OCI-LY3 (cell line): ENCODE measurements around the gene SLC13A2.
A peak's percentile ranks its signal among the peaks of the same experiment; 100 is the strongest.
"Not testable (repeated sequence)": the region's sequence is repeated elsewhere in the genome, so short reads cannot be mapped to it uniquely, and the experiment has no call there.

ENCODE experiments used
- H2AFZ ChIP-seq: fragments of 200-600, 300-600 bp; shearing (Covaris generic); 2 replicates; pipeline ENCODE4 v1.6.0; 2014; ENCODE audit warnings: antibody characterized with exemption, low read depth, low read length
- H3K27ac ChIP-seq: fragments of 200-600, 300-600 bp; sonication (generic); 2 replicates; pipeline ENCODE4 v1.5.1; 2014; ENCODE audit warnings: mild to moderate bottlenecking, low read length, moderate library complexity, mixed read lengths
- H3K27me3 ChIP-seq: fragments of 200-600, 300-600 bp; sonication (generic); 2 replicates; pipeline ENCODE4 v1.6.1; 2014; ENCODE audit warnings: low read depth, low read length, mixed read lengths
- H3K36me3 ChIP-seq: fragments of 200-600, 300-600 bp; sonication (generic); replicated peaks from 2 replicates; pipeline ENCODE3; 2014; ENCODE audit warnings: low read depth, low read length, mixed read lengths
- H3K4me1 ChIP-seq: fragments of 300-600, 200-600 bp; sonication (generic); 2 replicates; pipeline ENCODE4 v1.6.1; 2014; ENCODE audit warnings: low read length, mixed read lengths
- H3K4me2 ChIP-seq: fragments of 200-600, 300-600 bp; sonication (generic); 2 replicates; pipeline ENCODE4 v1.6.1; 2014; ENCODE audit warnings: low read length, mixed read lengths
- H3K4me3 ChIP-seq: fragments of 300-600, 200-600 bp; sonication (generic); 2 replicates; pipeline ENCODE4 v1.5.1; 2014; ENCODE audit warnings: antibody characterized with exemption, mild to moderate bottlenecking, low read length, moderate library complexity
- H3K79me2 ChIP-seq: fragments of 300-600, 200-600 bp; shearing (Covaris generic); 2 replicates; pipeline ENCODE4 v1.6.1; 2014; ENCODE audit warnings: mild to moderate bottlenecking, low read length, mixed read lengths
- H3K9ac ChIP-seq: fragments of 300-600, 200-600 bp; shearing (Covaris generic); 2 replicates; pipeline ENCODE4 v1.6.0; 2014; ENCODE audit warnings: mild to moderate bottlenecking, low read length, moderate library complexity
- H3K9me3 ChIP-seq: fragments of 200-600, 300-600 bp; shearing (Covaris generic); 2 replicates; pipeline ENCODE4 v1.6.1; 2014; ENCODE audit warnings: low read length, mixed read lengths; ENCODE audit not compliant: insufficient read depth
- H4K20me1 ChIP-seq: fragments of 200-600, 300-600 bp; sonication (generic); 2 replicates; pipeline ENCODE4 v1.6.1; 2016; ENCODE audit warnings: low read length, mixed read lengths; ENCODE audit not compliant: insufficient read depth
- CTCF ChIP-seq: fragments of 200-600, 300-600 bp; sonication (generic); IDR thresholded peaks from 2 replicates; pipeline ENCODE4 v1.5.1; 2014; ENCODE audit warnings: antibody characterized with exemption, low read length, low read depth
- EZH2phosphoT487 ChIP-seq: fragments of 200-600 bp; shearing (Covaris generic); IDR thresholded peaks from 2 replicates; pipeline ENCODE4 v1.6.1; 2018; ENCODE audit warnings: antibody characterized with exemption, mixed run types, low read depth

Gene SLC13A2

GRCh38 chr17:28473542-28473941, at the start of gene SLC13A2:
SLC13A2 (plus strand) TSS chr17:28473644; CDS start chr17:28473713, 69 bp downstream.
- TF ChIP-seq CTCF (0 out of 2 replicates have a peak, but pooled peaks have one; percentile 8), EZH2phosphoT487 (no peak)
- H3K4me3 ChIP-seq, result no peak within 1 kb of the TSS
- no peak within 1 kb of the TSS for H2AFZ ChIP-seq
- no peaks in the 10 kb centered on the region for H3K79me2 ChIP-seq
- H3K4me1 ChIP-seq, result peaks cover 29% of the 10 kb centered on the region
- H3K9me3 ChIP-seq, result no peaks in the 10 kb centered on the region
- H4K20me1 ChIP-seq, result no peaks in the 10 kb centered on the region
- H3K36me3 ChIP-seq, result no peaks in the 10 kb centered on the region
- no peak within 1 kb of the TSS for H3K9ac ChIP-seq
- no peak within 1 kb of the TSS for H3K4me2 ChIP-seq
- no peaks in the 10 kb centered on the region for H3K27me3 ChIP-seq
- no peak within 1 kb of the TSS for H3K27ac ChIP-seq

GRCh38 chr17:28425206-28425605, 48.2 kb upstream of the SLC13A2 start:
- H3K36me3 ChIP-seq, result no peaks in the 10 kb centered on the region
- H3K79me2 ChIP-seq, result no peaks in the 10 kb centered on the region
- TF ChIP-seq EZH2phosphoT487 (no peak), CTCF (no peak)
- H3K4me1 ChIP-seq, result peaks cover 10% of the 10 kb centered on the region
- no peak overlapping the region for H3K4me3 ChIP-seq
- no peak overlapping the region for H3K27ac ChIP-seq
- no peak overlapping the region for H3K4me2 ChIP-seq
- H3K9ac ChIP-seq, result no peak overlapping the region
- H3K9me3 ChIP-seq, result no peaks in the 10 kb centered on the region
- H3K27me3 ChIP-seq, result no peaks in the 10 kb centered on the region
- no peak overlapping the region for H2AFZ ChIP-seq
- no peaks in the 10 kb centered on the region for H4K20me1 ChIP-seq

GRCh38 chr17:28426081-28426519, 47.3 kb upstream of the SLC13A2 start:
- Histone ChIP-seq H3K4me2 (no peak overlapping the region), H3K4me1 (peaks cover 10% of the 10 kb centered on the region), H3K9ac (no peak overlapping the region), H3K27ac (no peak overlapping the region), H3K79me2 (no peaks in the 10 kb centered on the region), H3K27me3 (peaks cover 2% of the 10 kb centered on the region; the same call in 1 of the 2 replicates), H4K20me1 (no peaks in the 10 kb centered on the region), H3K4me3 (no peak overlapping the region), H3K9me3 (no peaks in the 10 kb centered on the region), H3K36me3 (no peaks in the 10 kb centered on the region), H2AFZ (no peak overlapping the region)
- TF ChIP-seq CTCF (peak; percentile 8; the same call in 1 of the 2 replicates), EZH2phosphoT487 (no peak)

- H3K27me3 ChIP-seq, result peaks cover 13% of the 10 kb centered on the region
- H3K4me3 ChIP-seq, result no peak overlapping the region
- TF ChIP-seq CTCF, result no peak
- TF ChIP-seq EZH2phosphoT487, result no peak
Measured at GRCh38 chr17:28427371-28427770, 46.1 kb upstream of the SLC13A2 start.

GRCh38 chr17:28427982-28428381, 45.5 kb upstream of the SLC13A2 start:
- H2AFZ ChIP-seq, H3K4me3 ChIP-seq, H3K9me3 ChIP-seq, H3K79me2 ChIP-seq, H3K4me1 ChIP-seq, H3K9ac ChIP-seq, H4K20me1 ChIP-seq, H3K4me2 ChIP-seq, H3K36me3 ChIP-seq, H3K27ac ChIP-seq: not testable (repeated sequence)
- H3K27me3 ChIP-seq, result peaks cover 15% of the 10 kb centered on the region

More at GRCh38 chr17:28427371-28427770, 46.1 kb upstream of the SLC13A2 start:
- Histone ChIP-seq H3K9me3 (no peaks in the 10 kb centered on the region), H3K9ac (no peak overlapping the region), H2AFZ (no peak overlapping the region), H3K79me2 (no peaks in the 10 kb centered on the region), H4K20me1 (no peaks in the 10 kb centered on the region), H3K36me3 (no peaks in the 10 kb centered on the region), H3K4me1 (peaks cover 10% of the 10 kb centered on the region), H3K4me2 (no peak overlapping the region), H3K27ac (no peak overlapping the region)
